ENCODE results near the gene FBXO44.

GRCh38 chr1:11657654-11658053 is 3.0 kb downstream of the FBXO44 start:
- TF ChIP-seq, protein P1, sequence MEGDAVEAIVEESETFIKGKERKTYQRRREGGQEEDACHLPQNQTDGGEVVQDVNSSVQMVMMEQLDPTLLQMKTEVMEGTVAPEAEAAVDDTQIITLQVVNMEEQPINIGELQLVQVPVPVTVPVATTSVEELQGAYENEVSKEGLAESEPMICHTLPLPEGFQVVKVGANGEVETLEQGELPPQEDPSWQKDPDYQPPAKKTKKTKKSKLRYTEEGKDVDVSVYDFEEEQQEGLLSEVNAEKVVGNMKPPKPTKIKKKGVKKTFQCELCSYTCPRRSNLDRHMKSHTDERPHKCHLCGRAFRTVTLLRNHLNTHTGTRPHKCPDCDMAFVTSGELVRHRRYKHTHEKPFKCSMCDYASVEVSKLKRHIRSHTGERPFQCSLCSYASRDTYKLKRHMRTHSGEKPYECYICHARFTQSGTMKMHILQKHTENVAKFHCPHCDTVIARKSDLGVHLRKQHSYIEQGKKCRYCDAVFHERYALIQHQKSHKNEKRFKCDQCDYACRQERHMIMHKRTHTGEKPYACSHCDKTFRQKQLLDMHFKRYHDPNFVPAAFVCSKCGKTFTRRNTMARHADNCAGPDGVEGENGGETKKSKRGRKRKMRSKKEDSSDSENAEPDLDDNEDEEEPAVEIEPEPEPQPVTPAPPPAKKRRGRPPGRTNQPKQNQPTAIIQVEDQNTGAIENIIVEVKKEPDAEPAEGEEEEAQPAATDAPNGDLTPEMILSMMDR (conservative IDR thresholded peaks at IDR 0.05), result no peak
- TF ChIP-seq ZFX (IDR thresholded peaks at IDR 0.05), result no peak

Data from C4-2B (cell line).